H9 (cell line): ENCODE results near the gene ENOSF1. TPM values are rescaled to one million over a fixed set of nuclear protein-coding genes. Genes with fewer than 3 reads are reported as not detected.
A peak's percentile ranks its signal among the peaks of the same experiment; 100 is the strongest.

Source experiments
- DNase-seq: peaks from one replicate; pipeline ENCODE4 v3.0.0-alpha.2; 2017
- H2AFZ ChIP-seq: one replicate; pipeline ENCODE4 v1.6.1; 2013; ENCODE audit warnings: mild to moderate bottlenecking, low read length, control low read depth, moderate library complexity
- H2AK5ac ChIP-seq: 2 replicates; pipeline ENCODE4 v1.6.1; 2013; ENCODE audit warnings: low read length, control low read depth, mixed read lengths; ENCODE audit not compliant: insufficient read length
- H2BK120ac ChIP-seq: one replicate; pipeline ENCODE4 v1.6.1; 2013; ENCODE audit warnings: low read depth, mild to moderate bottlenecking, low read length, control low read depth, inconsistent platforms; ENCODE audit not compliant: poor library complexity, severe bottlenecking
- H2BK12ac ChIP-seq: 2 replicates; pipeline ENCODE4 v1.6.1; 2013; ENCODE audit warnings: low read length, control low read depth, mixed read lengths, low read depth; ENCODE audit not compliant: insufficient read length
- H2BK15ac ChIP-seq: 2 replicates; pipeline ENCODE4 v1.6.1; 2013; ENCODE audit warnings: low read depth, low read length, control low read depth
- H2BK20ac ChIP-seq: one replicate; pipeline ENCODE4 v1.6.1; 2013; ENCODE audit warnings: low read depth, mild to moderate bottlenecking, low read length, control low read depth, inconsistent platforms; ENCODE audit not compliant: poor library complexity, severe bottlenecking
- H2BK5ac ChIP-seq: 2 replicates; pipeline ENCODE4 v1.6.1; 2013; ENCODE audit warnings: low read length, control low read depth, mixed read lengths; ENCODE audit not compliant: insufficient read length
- H3K14ac ChIP-seq: 2 replicates; pipeline ENCODE4 v1.6.1; 2013; ENCODE audit warnings: low read length, control low read depth; ENCODE audit not compliant: insufficient read depth
- H3K18ac ChIP-seq: 2 replicates; pipeline ENCODE4 v1.6.1; 2013; ENCODE audit warnings: low read depth, mild to moderate bottlenecking, mixed read lengths, low read length, control low read depth; ENCODE audit not compliant: insufficient read length
- H3K23ac ChIP-seq: 2 replicates; pipeline ENCODE4 v1.6.1; 2013; ENCODE audit warnings: low read length, control low read depth, mixed read lengths, low read depth; ENCODE audit not compliant: insufficient read length
- H3K23me2 ChIP-seq: 2 replicates; pipeline ENCODE4 v1.6.1; 2013; ENCODE audit warnings: low read depth, mild to moderate bottlenecking, mixed read lengths, low read length, control low read depth; ENCODE audit not compliant: insufficient read length, poor library complexity, severe bottlenecking
- H3K27ac ChIP-seq: 2 replicates; pipeline ENCODE4 v1.5.1; 2013; ENCODE audit warnings: low read length, control low read depth, mixed read lengths, low read depth; ENCODE audit not compliant: insufficient read length
- H3K27me3 ChIP-seq: 2 replicates; pipeline ENCODE4 v1.6.1; 2013; ENCODE audit warnings: low read length, control low read depth, inconsistent platforms; ENCODE audit not compliant: insufficient read depth
- H3K4ac ChIP-seq: 2 replicates; pipeline ENCODE4 v1.6.1; 2013; ENCODE audit warnings: low read depth, mild to moderate bottlenecking, control low read depth, inconsistent platforms, low read length, moderate library complexity
- H3K4me1 ChIP-seq: 2 replicates; pipeline ENCODE4 v1.6.1; 2013; ENCODE audit warnings: low read length, control low read depth, inconsistent platforms; ENCODE audit not compliant: insufficient read depth
- H3K4me2 ChIP-seq: 2 replicates; pipeline ENCODE4 v1.6.1; 2013; ENCODE audit warnings: low read length, control low read depth, mixed read lengths; ENCODE audit not compliant: insufficient read length, insufficient read depth
- H3K56ac ChIP-seq: 2 replicates; pipeline ENCODE4 v1.6.1; 2013; ENCODE audit warnings: low read depth, mild to moderate bottlenecking, mixed read lengths, low read length, control low read depth; ENCODE audit not compliant: insufficient read length
- H3K79me1 ChIP-seq: 2 replicates; pipeline ENCODE4 v1.6.1; 2013; ENCODE audit warnings: low read depth, mild to moderate bottlenecking, moderate library complexity, low read length, control low read depth, inconsistent platforms; ENCODE audit not compliant: insufficient read depth, poor library complexity, severe bottlenecking
- H3K79me2 ChIP-seq: 2 replicates; pipeline ENCODE4 v1.6.1; 2013; ENCODE audit warnings: low read length, control low read depth, inconsistent platforms; ENCODE audit not compliant: insufficient read depth
- H3K9ac ChIP-seq: 2 replicates; pipeline ENCODE4 v1.6.1; 2013; ENCODE audit warnings: low read length, control low read depth, mixed read lengths; ENCODE audit not compliant: insufficient read length; ENCODE audit errors: extremely low read depth
- H3K9me3 ChIP-seq: one replicate; pipeline ENCODE4 v1.6.1; 2013; ENCODE audit warnings: low read depth, low read length, inconsistent platforms; ENCODE audit not compliant: control insufficient read depth
- H3T11ph ChIP-seq: one replicate; pipeline ENCODE4 v1.6.1; 2013; ENCODE audit warnings: mild to moderate bottlenecking, low read length, control low read depth, inconsistent platforms
- H4K20me1 ChIP-seq: one replicate; pipeline ENCODE4 v1.6.1; 2013; ENCODE audit not compliant: control insufficient read depth, insufficient read length, insufficient read depth
- H4K5ac ChIP-seq: 2 replicates; pipeline ENCODE4 v1.6.1; 2013; ENCODE audit warnings: low read depth, mild to moderate bottlenecking, mixed read lengths, low read length, control low read depth; ENCODE audit not compliant: insufficient read length
- H4K8ac ChIP-seq: replicated peaks from 2 replicates; pipeline ENCODE4 v1.6.1; 2013; ENCODE audit warnings: low read length, control low read depth, mixed read lengths, low read depth; ENCODE audit not compliant: insufficient read length
- H4K91ac ChIP-seq: 2 replicates; pipeline ENCODE4 v1.6.1; 2013; ENCODE audit warnings: low read depth, mild to moderate bottlenecking, moderate library complexity, mixed read lengths, low read length, control low read depth; ENCODE audit not compliant: insufficient read length
- H3K27ac Mint-ChIP-seq, 3 experiments: 2 replicates in 2 of 3; 3 replicates in 1 of 3; pipeline ENCODE4 v1.8.0; 2020 to 2021; ENCODE audit warnings: mixed read lengths in 3 of 3, mild to moderate bottlenecking in 1 of 3, moderate library complexity in 1 of 3
- H3K27me3 Mint-ChIP-seq: 2 replicates; pipeline ENCODE4 v1.8.0; 2021; ENCODE audit warnings: low read depth, mild to moderate bottlenecking, moderate library complexity, mixed read lengths
- H3K36me3 Mint-ChIP-seq, 3 experiments: 2 replicates in 2 of 3; 3 replicates in 1 of 3; pipeline ENCODE4 v1.8.0; 2020 to 2021; ENCODE audit warnings: low read depth in 3 of 3, mixed read lengths in 3 of 3; ENCODE audit not compliant: insufficient read depth in 1 of 3
- H3K4me1 Mint-ChIP-seq, 2 experiments: 2 replicates each; pipeline ENCODE4 v1.8.0; 2020; ENCODE audit warnings: mixed read lengths in 2 of 2
- H3K4me3 Mint-ChIP-seq, 2 experiments: 2 replicates in 1 of 2; 3 replicates in 1 of 2; pipeline ENCODE4 v1.8.0; 2020 to 2021; ENCODE audit warnings: mild to moderate bottlenecking in 2 of 2, mixed read lengths in 2 of 2, moderate library complexity in 1 of 2
- H3K9me3 Mint-ChIP-seq, 2 experiments: 2 replicates in 1 of 2; 3 replicates in 1 of 2; pipeline ENCODE4 v1.8.0; 2020; ENCODE audit warnings: mild to moderate bottlenecking in 2 of 2, mixed read lengths in 2 of 2, moderate library complexity in 1 of 2
- WGBS: extraction: QIAGEN DNeasy Blood & Tissue Kit; methylation state at CpG from one replicate; pipeline ENCODE4 v1.1.7; 2013; ENCODE audit warnings: missing lambda C conversion rate, low lambda C conversion rate, mixed read lengths; ENCODE audit not compliant: insufficient read length; ENCODE audit errors: extremely low coverage; 5-methylcytosine and 5-hydroxymethylcytosine counted together
- total RNA-seq: library from RNA; stranded (reverse); gene quantifications from 2 replicates; pipeline ENCODE4 v1.2.1, GENCODE V29; 2021
- TF ChIP-seq, protein P1 (sequence below): fragments of 200-600 bp; sonication (generic); conservative IDR thresholded peaks from 3 replicates; pipeline ENCODE4 v1.8.0; 2021; ENCODE audit warnings: antibody characterized with exemption, mild to moderate bottlenecking

Gene ENOSF1
- total RNA-seq, 1 experiment from 2014 or later, result 40.3 TPM

DNA sequence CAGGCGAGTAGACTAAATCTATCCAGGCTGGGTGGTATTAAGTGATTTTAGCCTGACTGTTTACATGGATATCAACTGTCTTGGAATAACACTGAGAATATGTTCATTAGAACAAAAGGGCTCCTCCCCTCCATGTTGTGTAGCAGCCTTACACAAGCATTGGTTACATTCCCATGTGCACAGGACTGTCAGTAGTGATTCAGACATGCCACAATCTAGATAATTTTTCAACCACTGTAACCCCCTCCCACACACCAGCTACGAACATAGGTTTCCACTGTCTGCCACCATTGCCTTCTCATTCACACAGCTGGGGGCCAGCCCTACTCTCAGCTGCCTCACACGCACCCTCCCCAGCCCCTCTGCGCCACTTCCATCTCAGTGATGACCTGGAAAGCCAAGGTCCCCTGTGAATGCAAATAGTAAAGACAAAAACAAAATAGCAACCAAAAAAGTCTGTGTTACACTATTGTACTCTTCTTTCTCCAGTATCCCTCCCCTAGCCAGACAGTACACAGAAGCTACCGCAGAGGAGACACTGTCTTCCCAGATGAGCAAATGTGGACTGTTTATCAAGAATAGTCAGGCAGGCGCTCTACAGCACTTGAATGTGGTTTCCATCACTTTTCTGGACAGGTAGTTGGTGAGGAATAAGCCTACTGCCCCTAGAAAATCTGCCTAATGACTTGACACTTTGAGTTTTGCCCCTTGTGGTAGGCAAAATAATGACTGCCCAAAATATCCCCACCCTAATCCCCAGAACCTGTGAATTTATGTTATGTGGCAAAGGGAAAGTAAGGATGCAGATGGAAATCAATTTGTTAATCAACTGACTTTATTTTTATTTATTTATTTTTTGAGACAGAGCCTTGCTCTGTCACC lies 82.9 kb downstream of the ENOSF1 start:
- H2BK15ac ChIP-seq, result no peak overlapping the region
- H4K8ac ChIP-seq, result no peak overlapping the region
- H3K23me2 ChIP-seq, result no peaks in the 10 kb centered on the region
- H3K27ac Mint-ChIP-seq, result peak overlapping the region in 2 of 3 experiments; percentile 34 to 41; a peak in 3 of 7 replicates
- H3K4me3 Mint-ChIP-seq, result no peak overlapping the region
- no peak overlapping the region for H3K27ac ChIP-seq
- H3K36me3 Mint-ChIP-seq, result peaks cover 0 to 11% (median 4%) of the 10 kb centered on the region in 3 experiments; a peak in 4 of 7 replicates
- H2BK12ac ChIP-seq, result no peak overlapping the region
- no peaks in the 10 kb centered on the region for H3K9me3 ChIP-seq
- no CpG with 5 or more reads among the region's 6 CpGs for WGBS
- no peaks in the 10 kb centered on the region; the same call in 1 of the 2 replicates for H3K4me1 ChIP-seq
- H3K4me1 Mint-ChIP-seq, result peaks cover 15 to 18% of the 10 kb centered on the region in 2 experiments
- no peaks in the 10 kb centered on the region; a peak in 2 of 5 replicates for H3K9me3 Mint-ChIP-seq
- no peak overlapping the region for H2BK120ac ChIP-seq
- H4K20me1 ChIP-seq, result no peaks in the 10 kb centered on the region
- no peak overlapping the region for H3K4ac ChIP-seq
- H2BK5ac ChIP-seq, result no peak overlapping the region
- no peak overlapping the region for H3K56ac ChIP-seq
- H3K79me1 ChIP-seq, result no peaks in the 10 kb centered on the region
- no peaks in the 10 kb centered on the region for H3K27me3 ChIP-seq
- H3K18ac ChIP-seq, result no peak overlapping the region
- no peaks in the 10 kb centered on the region for H3K79me2 ChIP-seq
- H3K9ac ChIP-seq, result no peak overlapping the region
- no peak overlapping the region for H3K23ac ChIP-seq
- no peak overlapping the region for H3K4me2 ChIP-seq
- no peak overlapping the region for H4K5ac ChIP-seq
- H3K27me3 Mint-ChIP-seq, result peaks cover 2% of the 10 kb centered on the region
- H3K14ac ChIP-seq, result no peak overlapping the region
- DNase-seq, result no peak
- no peak overlapping the region for H2AK5ac ChIP-seq
- H2BK20ac ChIP-seq, result no peak overlapping the region
- no peak overlapping the region for H3T11ph ChIP-seq
- H4K91ac ChIP-seq, result no peak overlapping the region
- TF ChIP-seq, protein P1, sequence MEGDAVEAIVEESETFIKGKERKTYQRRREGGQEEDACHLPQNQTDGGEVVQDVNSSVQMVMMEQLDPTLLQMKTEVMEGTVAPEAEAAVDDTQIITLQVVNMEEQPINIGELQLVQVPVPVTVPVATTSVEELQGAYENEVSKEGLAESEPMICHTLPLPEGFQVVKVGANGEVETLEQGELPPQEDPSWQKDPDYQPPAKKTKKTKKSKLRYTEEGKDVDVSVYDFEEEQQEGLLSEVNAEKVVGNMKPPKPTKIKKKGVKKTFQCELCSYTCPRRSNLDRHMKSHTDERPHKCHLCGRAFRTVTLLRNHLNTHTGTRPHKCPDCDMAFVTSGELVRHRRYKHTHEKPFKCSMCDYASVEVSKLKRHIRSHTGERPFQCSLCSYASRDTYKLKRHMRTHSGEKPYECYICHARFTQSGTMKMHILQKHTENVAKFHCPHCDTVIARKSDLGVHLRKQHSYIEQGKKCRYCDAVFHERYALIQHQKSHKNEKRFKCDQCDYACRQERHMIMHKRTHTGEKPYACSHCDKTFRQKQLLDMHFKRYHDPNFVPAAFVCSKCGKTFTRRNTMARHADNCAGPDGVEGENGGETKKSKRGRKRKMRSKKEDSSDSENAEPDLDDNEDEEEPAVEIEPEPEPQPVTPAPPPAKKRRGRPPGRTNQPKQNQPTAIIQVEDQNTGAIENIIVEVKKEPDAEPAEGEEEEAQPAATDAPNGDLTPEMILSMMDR, result peak; percentile 54
- no peak overlapping the region for H2AFZ ChIP-seq
